Limb (tissue), 2 donors: ENCODE measurements around the gene EIPR1.

ENCODE experiments used
- DNase-seq, 2 donors: peaks; one replicate each; pipeline ENCODE4 v3.0.0-alpha.2; 2016; ENCODE audit errors: extremely low spot score in 2 of 2

EIPR1 gene

DNA sequence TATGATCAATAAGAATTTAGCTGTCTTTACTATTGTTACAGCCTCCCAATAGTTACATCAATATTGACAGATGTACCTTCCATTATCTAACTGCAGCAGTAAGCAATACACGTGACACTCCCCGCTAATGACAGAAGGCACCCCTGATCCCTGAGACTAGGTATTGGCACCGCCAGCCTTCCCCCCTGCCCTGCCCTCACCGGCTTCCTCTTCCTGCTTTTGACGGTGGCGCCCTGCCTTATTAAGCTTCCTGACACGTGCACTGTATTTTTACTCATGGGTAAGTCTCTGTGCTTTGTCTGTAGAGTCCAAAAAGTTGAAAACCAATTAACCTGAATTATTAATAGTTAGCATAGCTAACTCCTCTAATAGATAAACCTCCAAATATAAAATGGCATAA lies 223.5 kb downstream of the EIPR1 start:
- no peak for DNase-seq

DNA sequence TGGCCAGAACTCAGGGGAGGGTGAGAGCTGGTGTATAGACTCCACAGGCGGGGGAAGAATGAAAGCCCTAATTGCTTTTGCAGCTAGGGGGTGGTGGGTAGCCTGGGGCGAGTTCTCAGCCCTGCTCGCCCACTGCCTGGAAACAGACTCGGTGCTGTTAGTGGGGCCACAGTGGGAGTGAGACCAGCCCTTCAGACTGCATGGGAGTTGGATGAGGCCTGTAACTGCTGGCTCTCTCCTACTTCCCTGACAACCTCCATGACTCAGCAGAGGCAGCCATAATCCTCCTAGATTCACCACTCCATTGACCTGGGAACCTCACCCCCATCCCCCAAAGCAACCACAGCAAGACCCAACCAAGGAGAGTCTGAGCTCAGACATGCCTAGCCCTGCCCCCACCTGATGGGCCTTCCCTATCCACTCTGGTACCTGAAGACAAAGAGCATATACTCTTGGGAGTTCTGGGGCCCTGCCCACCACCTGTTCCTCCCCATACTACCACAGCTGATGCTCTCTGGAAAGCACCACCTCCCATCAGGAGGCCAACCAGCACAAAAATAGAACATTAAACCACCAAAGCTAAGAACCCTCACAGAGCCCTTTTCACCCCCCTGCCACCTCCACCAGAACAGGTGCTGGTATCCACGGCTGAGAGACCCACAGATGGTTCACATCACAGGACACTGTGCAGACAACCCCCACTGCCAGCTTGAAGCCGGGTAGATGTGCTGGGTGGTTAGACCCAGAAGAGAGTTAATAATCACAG lies 226.3 kb downstream of the EIPR1 start:
- no peak for DNase-seq

DNA sequence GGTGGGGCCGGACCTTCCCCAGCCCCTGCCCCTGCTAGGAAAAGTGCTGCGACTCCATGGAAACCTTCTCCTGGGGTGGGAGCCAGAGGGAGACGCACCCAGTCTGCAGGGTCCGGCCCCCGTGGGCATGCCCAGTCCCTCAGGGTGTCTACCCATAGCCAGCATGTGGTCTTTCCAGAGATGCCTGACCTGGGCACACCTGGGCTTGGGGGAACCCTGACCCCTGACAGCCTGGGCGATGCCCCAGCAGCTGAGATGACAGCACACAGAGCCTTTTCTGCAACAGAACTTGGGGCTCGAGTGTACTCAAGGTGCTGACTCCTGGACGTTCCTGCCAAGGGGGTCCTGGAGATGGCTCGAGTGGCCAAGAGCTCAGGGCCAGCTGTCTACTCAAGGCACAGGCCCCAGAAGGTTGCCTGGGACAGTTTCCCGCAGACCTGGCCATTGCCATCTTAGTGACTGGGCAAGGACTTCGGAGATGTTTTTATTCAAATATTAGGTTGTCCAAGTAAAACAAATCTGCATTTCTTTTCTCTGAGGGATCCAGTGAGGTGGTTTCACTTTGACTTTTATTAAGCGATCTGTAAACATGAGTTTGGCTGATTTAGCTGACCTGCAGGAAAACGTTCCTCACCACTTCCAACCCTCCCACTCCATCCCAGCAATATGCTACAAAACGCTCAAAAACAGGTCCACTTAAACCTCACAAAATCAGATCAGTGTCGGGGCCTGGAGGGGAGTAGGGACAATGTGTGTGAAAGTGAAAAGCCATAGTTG lies 228.0 kb downstream of the EIPR1 start:
- no peak for DNase-seq

DNA sequence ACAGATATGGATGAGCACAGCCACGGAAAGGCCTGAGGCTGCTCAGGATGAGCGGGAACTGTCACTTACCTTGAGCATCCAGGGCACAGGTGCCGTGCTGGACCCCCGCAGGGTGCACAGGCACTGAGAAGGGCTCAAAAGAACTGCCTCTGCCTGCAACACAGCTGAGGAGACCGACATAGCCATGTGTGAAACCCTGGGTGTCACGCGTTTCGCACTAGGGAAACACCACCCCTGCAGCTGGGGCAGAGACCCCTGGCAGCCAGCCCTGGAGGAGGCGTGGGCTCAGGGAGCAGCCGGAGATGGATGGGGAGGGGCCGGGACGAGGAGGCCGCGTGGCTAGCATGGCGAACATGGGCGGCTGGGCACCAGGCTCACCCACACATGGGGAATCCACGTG lies 228.9 kb downstream of the EIPR1 start:
- no peak for DNase-seq

DNA sequence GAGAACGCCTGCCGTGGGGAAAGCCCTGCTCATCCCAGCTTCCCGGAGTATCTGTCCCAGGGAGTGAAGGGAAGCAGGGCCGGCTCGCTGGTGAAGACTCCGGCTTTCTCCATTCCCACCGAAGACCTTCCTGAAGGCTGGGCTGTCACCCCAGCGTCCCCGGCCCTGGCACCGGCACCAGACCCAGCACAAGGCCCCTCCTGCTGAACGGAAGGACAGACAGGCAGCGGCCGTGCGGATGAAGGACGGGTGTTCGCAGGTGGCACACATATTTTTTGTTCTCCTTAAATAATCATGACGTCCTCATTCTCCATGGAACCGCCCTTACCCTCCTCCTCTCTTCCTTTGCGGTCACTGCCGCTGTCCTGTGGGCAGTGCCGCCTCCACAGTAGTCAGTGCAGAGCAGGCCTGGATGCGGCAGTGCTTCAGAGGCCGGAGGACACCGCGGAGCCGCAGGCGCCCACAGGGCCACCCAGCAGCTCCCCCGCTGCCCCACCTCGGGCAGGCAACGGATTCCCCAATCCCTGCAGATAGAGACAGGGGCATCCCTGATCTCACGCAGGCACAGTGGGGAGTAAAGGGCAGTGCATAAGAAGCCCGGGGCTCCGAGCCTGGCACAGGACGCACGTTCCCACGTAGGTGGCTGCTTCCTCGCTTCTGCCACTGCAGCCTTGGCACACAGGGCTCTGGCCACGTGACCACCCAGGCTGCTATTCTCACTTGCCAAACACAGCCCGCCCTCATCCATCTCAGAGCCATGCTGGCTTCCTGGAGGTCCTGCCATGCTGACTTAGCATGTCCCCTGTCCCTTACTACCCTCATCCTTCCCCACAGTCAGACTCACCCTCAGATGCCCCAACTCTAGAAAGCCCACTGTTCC lies 229.7 kb downstream of the EIPR1 start:
- DNase-seq, result no peak

DNA sequence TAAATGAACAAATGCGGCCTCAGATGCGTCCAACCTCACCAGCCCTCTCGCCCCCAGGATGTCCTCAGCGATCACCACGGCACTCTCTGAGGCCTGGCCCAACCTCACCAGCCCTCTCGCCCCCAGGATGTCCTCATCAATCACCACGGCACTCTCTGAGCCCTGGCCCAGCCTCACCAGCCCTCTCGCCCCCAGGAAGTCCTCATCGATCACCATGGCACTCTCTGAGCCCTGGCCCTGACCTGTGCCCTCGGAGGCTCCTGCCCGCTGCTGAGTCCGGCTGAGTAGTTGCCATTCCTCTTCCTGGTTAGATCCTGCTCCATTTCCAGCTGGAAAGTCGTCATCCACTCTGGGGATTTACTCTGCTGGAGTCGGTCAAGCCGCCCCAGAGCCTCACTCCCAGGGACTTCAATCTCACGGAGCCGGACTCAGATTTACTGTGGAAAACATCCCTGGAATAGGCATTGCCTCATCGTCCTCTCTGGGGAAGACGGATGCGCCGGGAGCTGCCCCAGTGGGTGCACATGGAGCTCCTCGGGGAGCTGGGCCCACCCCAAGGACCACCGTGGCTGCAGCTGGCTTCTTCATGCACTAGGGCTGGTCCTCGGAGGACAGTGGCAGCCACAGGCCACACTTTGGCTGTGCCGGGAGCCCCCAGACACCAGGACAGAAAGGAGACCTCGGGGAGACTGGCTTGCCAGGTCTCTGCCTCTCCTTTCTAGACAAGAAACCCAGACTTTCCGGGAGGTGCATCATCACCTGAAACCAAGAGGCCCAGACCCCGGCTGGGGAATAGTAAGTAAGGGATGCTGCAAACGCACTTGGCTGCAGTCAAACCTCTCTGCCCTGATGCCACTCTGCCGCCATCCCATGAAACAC lies 230.6 kb downstream of the EIPR1 start:
- DNase-seq, result no peak

DNA sequence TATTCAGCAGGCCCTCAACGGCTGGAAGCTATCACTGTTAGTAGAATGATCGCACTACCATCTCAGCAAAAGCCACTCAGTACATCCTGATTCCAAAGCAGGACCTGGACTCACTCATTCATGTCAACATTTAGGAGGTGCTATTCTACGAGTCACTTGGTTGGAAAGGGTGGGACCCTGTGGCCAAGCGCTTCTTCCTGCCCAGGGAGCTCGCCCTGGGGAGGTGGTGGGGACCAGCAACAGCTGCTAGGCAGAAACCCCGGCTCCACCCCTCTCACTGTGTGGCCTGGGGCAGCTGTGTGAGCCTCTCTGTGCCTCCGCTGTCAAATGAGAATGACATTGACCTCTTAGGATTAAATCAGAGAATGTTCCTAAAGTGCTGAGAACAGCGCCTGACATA lies 231.4 kb downstream of the EIPR1 start:
- DNase-seq, result no peak

DNA sequence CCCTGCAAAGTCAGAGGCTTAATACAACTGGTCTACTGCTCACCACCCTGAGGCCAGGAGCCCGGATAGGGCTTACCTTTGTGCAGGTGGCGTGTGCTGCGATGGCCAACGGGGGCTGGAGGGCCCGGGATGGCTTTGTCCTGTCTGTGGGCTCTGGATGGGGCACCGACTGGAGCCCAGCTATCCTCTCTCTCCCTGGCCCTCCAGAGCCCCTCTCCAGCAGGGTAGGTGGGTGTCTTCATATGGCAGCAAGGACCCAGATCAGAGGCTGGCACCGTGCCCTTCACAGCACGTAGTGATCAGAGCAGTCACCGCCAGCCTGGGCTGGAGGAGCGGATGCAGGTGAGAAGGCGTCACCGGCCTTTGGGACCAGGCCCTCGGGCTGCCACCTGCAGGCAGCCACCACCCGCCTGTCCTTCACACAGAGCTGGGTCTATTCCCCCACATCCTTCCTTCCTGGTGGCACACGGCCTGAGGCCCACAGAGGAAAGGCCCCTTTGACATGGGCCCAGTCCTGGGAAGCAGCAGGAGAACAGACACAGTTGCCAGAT lies 232.1 kb downstream of the EIPR1 start:
- no peak for DNase-seq

DNA sequence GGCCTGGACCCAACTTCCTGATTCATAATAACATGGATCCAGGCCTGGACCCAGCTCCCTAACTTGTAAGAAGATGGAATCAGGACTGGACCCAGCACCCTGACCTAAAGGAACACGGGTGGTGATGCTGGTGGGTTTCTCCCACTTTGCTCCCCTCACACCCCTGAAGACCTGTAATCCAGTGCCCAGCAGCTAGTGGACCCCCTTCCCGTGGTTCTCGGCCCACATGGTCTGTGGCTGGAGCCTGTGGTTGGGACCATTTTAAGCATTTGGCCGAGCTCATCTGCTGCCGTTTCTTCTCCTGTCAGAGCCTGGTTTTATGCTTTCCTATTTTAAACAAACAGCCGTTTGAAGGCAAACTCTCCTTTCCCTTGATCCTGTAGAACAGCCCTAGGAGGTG lies 232.8 kb downstream of the EIPR1 start:
- no peak for DNase-seq

DNA sequence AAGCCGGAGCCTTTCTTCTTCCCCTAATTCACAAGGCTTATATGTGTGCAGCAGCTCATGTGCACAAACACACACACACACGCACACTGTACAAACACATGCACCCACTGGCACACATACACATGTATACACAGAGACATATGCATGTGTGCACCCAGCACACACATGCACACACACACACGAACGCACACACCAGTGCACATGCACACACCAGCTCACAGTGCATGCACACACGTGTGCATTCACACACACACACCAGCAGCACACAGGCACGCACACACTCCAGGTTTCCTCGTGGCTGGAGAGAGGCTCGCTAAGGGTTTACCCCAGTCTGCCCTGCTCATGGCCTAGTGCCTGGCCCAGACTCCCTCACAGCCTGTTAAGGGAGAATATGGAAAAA lies 234.0 kb downstream of the EIPR1 start:
- no peak for DNase-seq

DNA sequence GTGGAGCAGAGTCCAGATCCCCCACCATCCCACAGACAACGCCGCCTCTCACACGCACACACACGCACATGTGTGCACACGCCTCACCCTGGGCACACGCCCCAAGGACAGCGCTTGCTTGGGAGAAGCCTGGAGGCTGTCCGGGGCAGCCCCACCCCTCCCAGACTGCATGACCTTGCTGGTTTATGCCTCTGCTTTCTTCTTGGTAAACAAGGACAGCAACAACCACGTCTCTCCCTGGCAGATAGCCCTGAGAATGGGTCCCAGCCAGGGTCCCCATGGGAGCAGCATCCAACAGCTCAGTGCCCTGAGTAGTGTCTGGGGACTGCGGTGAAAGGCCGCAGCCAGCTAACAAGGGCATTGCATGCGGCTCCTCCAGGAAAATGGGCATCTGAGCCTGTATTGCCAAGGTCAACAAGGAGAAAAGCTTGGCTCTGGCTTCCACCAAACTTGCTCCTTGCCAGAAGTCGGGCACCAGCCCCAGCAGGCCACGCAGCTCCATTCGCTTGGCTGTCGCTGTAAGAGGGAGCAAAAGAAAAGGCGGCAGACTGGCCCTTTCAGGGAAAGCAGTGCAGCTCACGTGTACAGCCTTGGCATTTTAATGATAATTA lies 234.6 kb downstream of the EIPR1 start:
- DNase-seq, result no peak

DNA sequence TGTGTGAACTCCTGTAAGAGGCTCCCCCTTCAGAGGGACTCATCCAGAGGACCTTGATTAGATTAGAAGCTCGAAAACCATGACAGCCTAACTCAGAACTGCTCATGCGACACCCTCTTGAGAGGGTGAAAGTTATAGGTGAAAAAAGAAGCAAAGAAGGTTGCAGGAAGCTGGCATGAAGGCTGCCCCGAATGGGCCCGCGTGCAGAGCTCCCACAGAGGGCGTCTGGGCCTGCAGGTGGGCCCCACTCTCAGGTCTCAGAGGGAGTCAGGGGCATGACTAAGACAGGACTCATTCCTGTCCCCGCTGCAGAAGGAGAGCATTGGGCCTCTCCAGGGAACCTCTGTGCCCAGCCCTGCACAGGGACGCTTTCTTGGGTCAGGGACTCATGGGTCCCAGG lies 235.4 kb downstream of the EIPR1 start:
- no peak for DNase-seq

DNA sequence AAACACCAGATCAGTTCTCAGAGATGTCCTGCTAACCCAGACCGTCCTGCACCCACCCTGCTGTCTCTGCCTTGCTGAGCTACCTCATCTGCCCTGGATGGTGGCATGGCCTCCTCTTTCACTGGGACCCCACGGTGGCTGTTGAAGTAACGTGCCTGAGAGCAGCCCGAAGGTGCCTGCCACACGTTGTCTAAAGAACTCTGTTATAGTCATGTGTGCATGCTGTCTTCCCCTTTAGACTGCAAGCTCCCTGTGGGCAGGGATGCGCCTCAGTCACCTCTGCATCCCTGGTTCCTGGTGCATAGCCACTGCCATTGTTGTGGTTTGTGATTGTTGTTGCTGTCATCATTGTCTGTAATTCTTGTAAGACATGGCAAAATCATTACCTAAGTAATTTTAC lies 235.9 kb downstream of the EIPR1 start:
- no peak for DNase-seq

DNA sequence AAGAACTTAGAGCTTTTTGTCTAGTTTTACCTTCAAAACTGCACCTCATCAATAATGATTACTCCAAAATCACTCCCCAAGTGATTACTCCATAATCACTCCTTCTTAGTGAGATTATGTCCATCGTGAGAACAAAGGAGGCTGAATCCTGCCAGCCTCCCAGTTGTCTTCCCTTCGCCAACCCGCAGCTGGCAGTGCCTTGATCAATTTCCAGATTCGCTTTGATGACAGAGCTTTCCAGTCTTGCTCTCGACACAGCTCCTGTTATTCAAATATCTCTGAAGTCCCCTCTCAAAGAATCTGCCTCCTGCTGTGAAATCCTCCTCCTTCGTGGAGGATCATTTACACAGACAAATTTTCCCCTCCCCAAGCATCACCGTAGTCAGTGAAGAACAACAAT lies 237.7 kb downstream of the EIPR1 start:
- no peak for DNase-seq
